Loucy (cell line): ENCODE results near the gene SMOC2.

ENCODE experiments used
- CTCF ChIP-seq: fragments of 200-600 bp; sonication (generic); conservative IDR thresholded peaks from 2 replicates; pipeline ENCODE4 v1.5.1; 2014; ENCODE audit warnings: mild to moderate bottlenecking, antibody characterized with exemption, low read length
- EZH2phosphoT487 ChIP-seq: fragments of 200-600 bp; IDR thresholded peaks from 2 replicates; pipeline ENCODE4 v1.6.1; 2018; ENCODE audit warnings: antibody characterized with exemption, mild to moderate bottlenecking, moderate library complexity, borderline replicate concordance

DNA sequence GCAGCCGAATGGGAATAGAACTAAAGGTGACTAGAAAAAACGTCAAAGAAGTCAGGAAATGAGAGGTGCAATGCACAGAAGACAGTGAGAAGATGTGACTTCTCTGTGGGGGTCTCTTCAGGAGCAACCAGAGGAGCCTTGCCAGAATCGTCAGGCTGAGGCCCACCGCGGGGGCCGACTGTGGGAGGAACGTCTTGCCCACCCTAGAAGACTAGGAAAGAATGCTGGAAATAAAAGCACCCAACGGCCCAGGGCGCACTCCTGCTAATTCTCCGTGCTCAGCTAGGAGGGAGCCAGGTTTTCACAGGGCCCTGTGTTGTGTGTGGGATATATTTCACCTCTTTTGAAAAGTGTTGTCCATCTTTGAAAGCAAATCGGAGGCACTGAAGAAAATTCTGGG, 129.2 kb downstream of the SMOC2 start:
- TF ChIP-seq CTCF (no peak), EZH2phosphoT487 (no peak)
